GM06990 (cell line): ENCODE measurements around the gene ARMC2.

Experiments
- DNase-seq: peaks from one replicate; pipeline ENCODE4 v3.0.0-alpha.2; 2011; ENCODE audit not compliant: insufficient read length; ENCODE audit errors: extremely low read depth
- H3K27me3 ChIP-seq: replicated peaks from 2 replicates; pipeline ENCODE4 v1.6.0; 2011; ENCODE audit warnings: low read length; ENCODE audit not compliant: control insufficient read depth, insufficient read depth
- H3K36me3 ChIP-seq: 2 replicates; pipeline ENCODE4 v1.5.1; 2011; ENCODE audit warnings: low read length; ENCODE audit not compliant: control insufficient read depth, insufficient read depth
- H3K4me3 ChIP-seq: replicated peaks from 2 replicates; pipeline ENCODE4 v1.5.1; 2011; ENCODE audit warnings: low read depth, mild to moderate bottlenecking, control low read depth, low read length
- TF ChIP-seq, protein P1 (sequence below): IDR thresholded peaks from 2 replicates; pipeline ENCODE4 v1.5.1; 2011; ENCODE audit warnings: low read length, control low read depth, mild to moderate bottlenecking, inconsistent platforms; ENCODE audit not compliant: insufficient read depth, poor library complexity, severe bottlenecking

ARMC2 gene

GRCh38 chr6:108914235-108915022 is 66.2 kb downstream of the ARMC2 start:
- peaks cover 2% of the 10 kb centered on the region for H3K27me3 ChIP-seq
- TF ChIP-seq, protein P1, sequence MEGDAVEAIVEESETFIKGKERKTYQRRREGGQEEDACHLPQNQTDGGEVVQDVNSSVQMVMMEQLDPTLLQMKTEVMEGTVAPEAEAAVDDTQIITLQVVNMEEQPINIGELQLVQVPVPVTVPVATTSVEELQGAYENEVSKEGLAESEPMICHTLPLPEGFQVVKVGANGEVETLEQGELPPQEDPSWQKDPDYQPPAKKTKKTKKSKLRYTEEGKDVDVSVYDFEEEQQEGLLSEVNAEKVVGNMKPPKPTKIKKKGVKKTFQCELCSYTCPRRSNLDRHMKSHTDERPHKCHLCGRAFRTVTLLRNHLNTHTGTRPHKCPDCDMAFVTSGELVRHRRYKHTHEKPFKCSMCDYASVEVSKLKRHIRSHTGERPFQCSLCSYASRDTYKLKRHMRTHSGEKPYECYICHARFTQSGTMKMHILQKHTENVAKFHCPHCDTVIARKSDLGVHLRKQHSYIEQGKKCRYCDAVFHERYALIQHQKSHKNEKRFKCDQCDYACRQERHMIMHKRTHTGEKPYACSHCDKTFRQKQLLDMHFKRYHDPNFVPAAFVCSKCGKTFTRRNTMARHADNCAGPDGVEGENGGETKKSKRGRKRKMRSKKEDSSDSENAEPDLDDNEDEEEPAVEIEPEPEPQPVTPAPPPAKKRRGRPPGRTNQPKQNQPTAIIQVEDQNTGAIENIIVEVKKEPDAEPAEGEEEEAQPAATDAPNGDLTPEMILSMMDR = peak; percentile 73
- no peak overlapping the region for H3K4me3 ChIP-seq

GRCh38 chr6:108915258-108915657 is 67.0 kb downstream of the ARMC2 start:
- TF ChIP-seq, protein P1 = no peak
- Histone ChIP-seq H3K27me3 (peaks cover 2% of the 10 kb centered on the region), H3K4me3 (no peak overlapping the region), H3K36me3 (no peaks in the 10 kb centered on the region)
- DNase-seq = no peak

More at GRCh38 chr6:108914235-108915022, 66.2 kb downstream of the ARMC2 start:
- DNase-seq = no peak
- H3K36me3 ChIP-seq = no peaks in the 10 kb centered on the region

DNA sequence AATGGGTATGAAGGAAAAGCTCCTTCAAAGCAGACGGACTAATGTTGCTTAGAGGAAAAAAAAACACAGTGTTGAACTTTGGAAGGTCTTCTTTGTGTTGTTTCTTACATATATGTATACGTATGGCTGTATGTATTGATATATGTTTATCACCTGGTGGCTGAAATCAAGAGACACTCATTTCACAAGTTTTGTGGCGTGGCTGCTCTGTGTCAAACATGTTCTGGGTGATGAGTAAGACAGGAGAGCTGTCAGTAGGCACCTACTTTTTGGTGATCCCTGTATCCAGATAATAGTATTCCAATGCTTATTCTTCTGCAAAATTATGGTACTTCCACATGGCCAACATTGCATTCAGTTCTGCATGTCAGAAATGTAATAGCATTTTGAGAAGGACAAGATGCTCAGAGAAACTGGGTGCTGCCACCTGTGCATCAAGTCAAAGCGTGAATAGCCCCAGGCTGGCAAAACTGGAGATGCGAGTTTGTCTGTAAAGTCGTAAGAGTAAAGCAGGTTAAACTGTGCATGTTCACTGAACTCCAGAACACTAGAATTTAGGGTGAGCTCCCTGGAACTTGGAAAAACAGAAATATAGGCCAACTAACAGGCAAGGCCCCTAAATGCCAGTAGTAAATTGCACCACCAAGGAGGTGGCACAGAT is 67.9 kb downstream of the ARMC2 start:
- H3K36me3 ChIP-seq = no peaks in the 10 kb centered on the region
- peaks cover 5% of the 10 kb centered on the region for H3K27me3 ChIP-seq
- no peak for DNase-seq
- H3K4me3 ChIP-seq = no peak overlapping the region
- TF ChIP-seq, protein P1 = no peak

GRCh38 chr6:108920751-108921150 is 72.5 kb downstream of the ARMC2 start:
- Histone ChIP-seq H3K4me3 (no peak overlapping the region), H3K27me3 (peaks cover 2% of the 10 kb centered on the region), H3K36me3 (no peaks in the 10 kb centered on the region)
- DNase-seq = no peak
- TF ChIP-seq, protein P1 = no peak

GRCh38 chr6:108921547-108922361 is 73.5 kb downstream of the ARMC2 start:
- TF ChIP-seq, protein P1 = no peak
- Histone ChIP-seq H3K4me3 (no peak overlapping the region), H3K27me3 (peaks cover 5% of the 10 kb centered on the region), H3K36me3 (no peaks in the 10 kb centered on the region)
- DNase-seq = no peak
